Kidney glomerular epithelial cell (primary cell): ENCODE measurements around the gene CDC42BPA.
"Not testable (repeated sequence)": the region's sequence is repeated elsewhere in the genome, so short reads cannot be mapped to it uniquely, and the experiment has no call there.

Experiments
- DNase-seq: peaks from one replicate; lab custom pipeline; 2025; lab: John Stamatoyannopoulos, UW

The CDC42BPA gene

DNA sequence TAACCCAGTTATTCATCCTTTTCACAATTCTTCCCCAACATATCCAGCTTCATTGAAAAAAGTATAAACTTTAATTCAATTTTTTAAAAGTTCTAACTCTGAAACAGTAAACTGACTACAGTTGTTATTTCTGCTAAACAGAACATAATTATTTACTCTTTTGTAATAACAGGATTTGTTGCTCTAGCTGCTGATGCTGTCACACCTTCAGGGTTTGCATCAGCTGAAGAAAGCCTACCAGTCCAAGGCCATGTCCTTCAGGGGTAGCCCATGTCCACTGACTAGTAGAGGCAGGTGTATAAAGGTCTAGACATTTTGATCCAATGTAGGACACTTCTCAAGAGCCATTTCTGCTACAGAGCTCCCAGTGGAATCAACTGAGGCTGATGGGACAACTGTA lies 107.7 kb downstream of the CDC42BPA start:
- DNase-seq = no peak

GRCh38 chr1:227197064-227197463 lies 121.2 kb downstream of the CDC42BPA start:
- DNase-seq = no peak

GRCh38 chr1:227192163-227192562 lies 126.1 kb downstream of the CDC42BPA start:
- DNase-seq = peak; percentile 66

GRCh38 chr1:227191607-227192006 lies 126.7 kb downstream of the CDC42BPA start:
- no peak for DNase-seq

DNA sequence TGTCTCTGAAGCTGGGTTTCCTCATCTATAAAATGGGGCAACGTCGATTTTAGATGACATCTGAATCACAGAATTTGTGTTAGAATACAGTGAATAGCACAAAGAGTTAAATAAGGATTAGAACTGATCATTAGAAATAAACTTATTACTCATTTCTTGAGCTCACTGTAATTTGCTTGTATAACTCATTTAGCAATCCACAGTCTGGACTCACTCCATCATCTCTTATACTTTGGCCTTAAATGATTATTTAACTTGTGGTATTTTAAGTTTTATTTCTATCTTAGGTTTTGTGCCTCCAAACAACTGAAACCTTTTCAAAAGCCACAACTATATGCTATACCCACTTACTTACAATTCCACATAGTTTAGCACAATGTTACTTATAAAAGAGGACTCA lies 128.0 kb downstream of the CDC42BPA start:
- no peak for DNase-seq

- DNase-seq = no peak
These were observed 133.0 kb downstream of the CDC42BPA start for GRCh38 chr1:227185291-227185690.

- no peak for DNase-seq
These were observed 136.3 kb downstream of the CDC42BPA start for GRCh38 chr1:227182012-227182411.

GRCh38 chr1:227175611-227176010 lies 142.7 kb downstream of the CDC42BPA start:
- no peak for DNase-seq

- DNase-seq = no peak
These were observed 144.1 kb downstream of the CDC42BPA start for GRCh38 chr1:227174164-227174563.

DNA sequence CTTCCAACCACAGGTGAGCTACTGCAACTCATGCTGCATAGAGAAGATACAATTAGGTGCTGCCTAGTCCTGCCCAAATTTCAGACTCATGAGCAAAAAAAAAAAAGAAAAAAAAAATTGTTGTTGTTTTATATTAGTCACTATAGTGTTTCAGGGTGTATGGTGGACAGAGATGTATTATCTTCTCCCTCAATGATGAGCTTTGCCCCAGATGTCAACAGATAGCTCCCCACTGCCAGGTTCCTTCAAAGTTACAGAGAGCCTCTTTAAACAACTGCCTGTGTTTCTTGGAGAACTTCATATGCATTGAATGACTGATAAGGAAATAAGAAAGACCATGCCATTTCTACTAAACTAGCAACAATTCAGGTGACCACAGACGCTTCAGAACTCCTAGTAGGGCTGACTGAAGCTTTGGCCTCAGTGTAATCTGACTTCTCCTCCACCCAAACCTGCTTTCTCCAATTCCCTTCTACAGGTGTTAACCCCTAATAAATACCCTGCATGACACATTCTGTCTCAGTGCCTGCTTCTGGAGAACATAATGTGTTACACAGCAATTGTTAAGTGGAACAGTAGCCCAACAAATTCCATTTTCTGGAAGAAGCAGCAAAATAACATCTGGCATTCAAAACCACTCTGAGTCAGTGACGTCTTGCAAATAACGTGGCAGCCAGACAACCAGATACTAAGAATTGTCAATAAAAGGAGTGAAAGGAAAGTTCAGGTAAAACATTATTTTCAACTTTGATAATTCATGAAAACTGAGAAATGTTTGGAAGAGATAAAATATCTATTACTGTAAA lies 147.7 kb downstream of the CDC42BPA start:
- no peak for DNase-seq

- no peak for DNase-seq
These were observed 148.9 kb downstream of the CDC42BPA start for GRCh38 chr1:227169343-227169742.

GRCh38 chr1:227167276-227168101 lies 150.8 kb downstream of the CDC42BPA start:
- DNase-seq = no peak

DNA sequence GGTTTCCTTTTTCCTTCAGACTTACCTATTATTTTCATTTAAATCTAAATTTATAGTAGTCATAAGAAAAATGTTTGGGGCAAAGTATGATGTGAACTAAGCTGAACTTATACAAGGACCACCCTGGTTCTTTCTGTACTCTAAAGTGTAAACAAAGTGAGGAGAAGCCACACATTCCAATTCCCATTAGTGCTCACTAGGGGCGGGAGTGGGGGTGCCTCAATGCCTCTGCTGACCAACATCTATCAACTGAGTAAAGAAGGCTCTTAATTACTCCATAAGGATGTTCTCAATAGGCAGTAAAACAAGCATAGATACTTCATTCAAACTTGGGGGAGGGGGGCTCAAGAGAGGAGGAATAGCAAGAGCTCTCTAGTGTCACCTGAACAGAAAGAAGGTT lies 151.7 kb downstream of the CDC42BPA start:
- DNase-seq = no peak

DNA sequence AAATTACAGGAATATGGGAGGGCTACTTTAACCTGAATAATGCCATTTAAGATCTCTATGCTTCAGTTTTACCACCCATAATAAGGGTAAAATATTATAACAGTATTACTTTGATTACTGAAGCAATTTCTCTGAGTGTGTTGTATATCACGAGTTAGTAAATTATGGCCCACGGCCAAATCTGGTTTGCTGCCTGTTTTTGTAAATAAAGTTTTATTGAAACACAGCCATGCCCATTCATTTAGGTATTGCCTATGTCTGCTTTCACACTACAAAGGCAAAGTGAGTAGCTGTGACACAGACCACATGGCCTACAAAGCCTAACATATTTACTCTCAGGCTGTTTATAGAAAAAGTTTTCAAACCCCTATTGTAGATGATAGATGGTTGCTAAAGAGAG lies 156.8 kb downstream of the CDC42BPA start:
- DNase-seq = no peak

DNA sequence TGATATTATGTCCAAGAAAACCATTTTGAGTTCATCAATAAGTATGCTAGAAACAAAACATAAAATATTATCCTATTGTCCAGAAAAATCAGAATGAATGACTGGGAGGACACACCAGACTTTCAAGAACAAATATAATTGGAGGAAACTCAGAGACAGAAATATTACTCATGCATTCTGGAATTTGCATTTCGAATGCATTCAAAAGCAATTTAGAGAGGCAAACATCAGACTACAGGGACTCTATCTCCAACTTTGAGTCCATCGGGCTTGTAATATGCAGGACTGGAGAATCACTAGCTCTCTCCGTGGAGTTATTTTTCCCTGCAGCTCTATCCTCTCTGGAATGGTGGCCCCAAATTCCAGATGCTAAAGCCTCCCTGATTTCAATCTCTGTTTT lies 161.8 kb downstream of the CDC42BPA start:
- no peak for DNase-seq

GRCh38 chr1:227155688-227156087 lies 162.6 kb downstream of the CDC42BPA start:
- DNase-seq = no peak

DNA sequence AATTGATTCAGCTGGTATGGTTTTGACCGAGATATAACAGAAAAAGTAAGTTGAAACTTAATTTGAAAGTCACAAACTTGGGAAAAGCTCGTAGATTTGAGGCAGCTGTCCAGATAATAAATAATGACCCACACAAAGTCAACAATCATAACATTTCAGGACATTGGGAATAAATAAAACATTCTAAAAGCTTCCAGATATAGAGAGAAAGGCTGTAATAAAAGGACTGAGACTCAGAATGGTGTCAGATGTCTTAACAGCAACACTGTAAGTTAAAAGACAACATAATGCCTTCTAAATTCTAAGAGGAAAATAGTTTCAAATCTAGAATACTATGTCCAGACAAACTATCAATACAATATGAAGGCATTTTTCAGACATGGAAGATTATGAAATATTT lies 163.3 kb downstream of the CDC42BPA start:
- no peak for DNase-seq

DNA sequence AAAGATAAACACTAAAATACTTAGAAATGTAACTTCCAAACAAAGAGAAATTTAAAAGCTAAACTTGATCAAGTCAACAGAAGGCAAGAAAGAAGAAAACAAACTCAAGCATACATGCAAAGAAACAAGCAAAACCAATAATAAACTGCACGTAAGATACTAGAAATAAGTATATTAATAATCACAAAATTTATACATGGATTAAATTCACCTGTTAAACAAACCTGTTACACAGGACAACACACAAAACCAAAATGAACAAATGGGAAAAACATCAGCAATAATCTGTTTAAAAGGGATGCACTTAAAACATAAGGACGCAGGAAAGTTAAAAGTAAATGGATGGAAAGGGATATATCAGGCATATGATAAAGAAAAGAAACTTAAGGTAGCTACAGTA lies 165.8 kb downstream of the CDC42BPA start:
- no peak for DNase-seq

DNA sequence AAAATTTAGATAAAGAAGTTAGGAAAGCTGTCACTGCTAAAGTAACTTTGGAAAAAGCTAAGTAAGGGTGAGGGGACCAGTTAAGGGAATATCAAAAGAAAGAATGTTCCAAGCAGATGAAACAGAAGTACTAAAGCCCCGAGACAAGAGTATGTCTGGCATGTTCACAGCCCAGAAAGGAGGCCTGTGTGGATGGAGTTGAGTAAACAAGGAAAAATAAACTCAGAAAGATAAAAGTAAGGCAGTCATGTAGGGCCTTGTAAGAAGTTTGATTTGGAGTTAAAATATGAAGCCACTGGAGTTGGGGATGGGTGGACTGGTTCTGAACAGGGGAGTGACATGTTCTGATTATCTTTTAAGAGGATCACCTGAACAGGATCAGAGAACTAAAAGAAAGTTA lies 177.9 kb downstream of the CDC42BPA start:
- no peak for DNase-seq

DNA sequence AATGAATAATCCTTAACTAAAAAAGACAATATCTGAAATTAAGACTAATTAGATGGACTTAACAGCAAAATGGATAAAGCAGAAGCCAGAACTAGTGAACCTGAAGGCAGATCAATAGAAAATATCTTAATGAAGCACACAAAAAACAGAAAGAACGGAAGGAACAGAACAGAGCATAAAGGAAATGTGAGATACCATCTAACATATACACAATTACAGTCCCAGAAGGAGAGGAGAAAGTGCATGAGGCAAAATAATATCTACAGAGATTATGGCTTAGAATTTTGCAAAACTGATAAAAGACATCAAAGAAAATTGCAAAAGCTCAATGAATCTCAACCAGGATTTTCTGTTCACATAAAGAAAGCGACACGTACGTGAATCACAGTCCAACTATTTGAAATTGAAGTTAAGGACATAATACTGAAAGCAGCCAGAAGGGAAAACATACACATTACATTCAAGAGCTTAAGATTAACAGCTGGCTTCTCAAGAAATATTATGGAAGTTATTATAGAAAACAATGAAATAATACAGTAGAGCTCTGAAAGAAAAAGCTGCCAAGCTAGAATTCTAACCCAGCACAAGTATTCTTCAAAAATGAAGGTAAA lies 182.0 kb downstream of the CDC42BPA start:
- no peak for DNase-seq

- no peak for DNase-seq
These were observed 183.5 kb downstream of the CDC42BPA start for GRCh38 chr1:227134686-227135314.

DNA sequence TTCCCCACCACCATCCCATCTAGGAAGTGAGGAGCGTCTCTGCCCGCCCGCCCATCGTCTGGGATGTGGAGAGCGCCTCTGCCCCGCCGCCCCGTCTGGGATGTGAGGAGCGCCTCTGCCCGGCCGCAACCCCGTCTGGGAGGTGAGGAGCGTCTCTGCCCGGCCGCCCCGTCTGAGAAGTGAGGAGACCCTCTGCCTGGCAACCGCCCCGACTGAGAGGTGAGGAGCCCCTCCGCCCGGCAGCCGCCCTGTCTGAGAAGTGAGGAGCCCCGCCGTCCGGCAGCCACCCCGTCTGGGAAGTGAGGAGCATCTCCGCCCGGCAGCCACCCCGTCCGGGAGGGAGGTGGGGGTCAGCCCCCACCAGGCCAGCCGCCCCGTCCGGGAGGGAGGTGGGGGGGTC lies 185.6 kb downstream of the CDC42BPA start:
- not testable (repeated sequence) for DNase-seq
